GM23338 (cell line): ENCODE results near the gene SYNPO2. TPM values are rescaled to one million over a fixed set of nuclear protein-coding genes. Genes with fewer than 3 reads are reported as not detected.

ENCODE experiments used
- ATAC-seq: fragments of 200-7000 bp; cut with Tn5 transposase; 3 replicates; pipeline ENCODE4 v1.9.1; 2020
- DNase-seq: peaks from one replicate; pipeline ENCODE4 v3.0.0-alpha.2; 2015; ENCODE audit warnings: low spot score
- H2AFZ ChIP-seq: fragments of 200-600 bp; sonication (generic); 2 replicates; pipeline ENCODE4 v1.8.0; 2016; ENCODE audit warnings: antibody characterized with exemption, mild to moderate bottlenecking, moderate library complexity
- H3F3A ChIP-seq: fragments of 200-600 bp; sonication (generic); replicated peaks from 2 replicates; pipeline ENCODE4 v1.8.0; 2017; ENCODE audit warnings: antibody characterized with exemption, mixed run types, low read depth
- H3K27ac ChIP-seq: fragments of 200-600 bp; sonication (generic); 2 replicates; pipeline ENCODE4 v1.6.1; 2016; ENCODE audit warnings: low read depth
- H3K27me3 ChIP-seq: fragments of 200-600 bp; sonication (generic); 2 replicates; pipeline ENCODE4 v1.8.0; 2016; ENCODE audit warnings: mild to moderate bottlenecking, mixed run types, moderate library complexity; ENCODE audit not compliant: insufficient read depth
- H3K36me3 ChIP-seq: fragments of 200-600 bp; sonication (generic); 2 replicates; pipeline ENCODE4 v1.8.0; 2016; ENCODE audit warnings: mild to moderate bottlenecking; ENCODE audit not compliant: insufficient read depth
- H3K4me1 ChIP-seq: fragments of 200-600 bp; sonication (generic); 2 replicates; pipeline ENCODE4 v1.8.0; 2016; ENCODE audit warnings: mild to moderate bottlenecking, moderate library complexity; ENCODE audit not compliant: insufficient read depth
- H3K4me2 ChIP-seq: fragments of 200-600 bp; sonication (generic); 2 replicates; pipeline ENCODE4 v1.7.1; 2017; ENCODE audit warnings: mixed run types
- H3K4me3 ChIP-seq: fragments of 200-600 bp; sonication (generic); 2 replicates; pipeline ENCODE4 v1.6.1; 2016; ENCODE audit warnings: mixed run types
- H3K79me2 ChIP-seq: fragments of 200-600 bp; sonication (generic); replicated peaks from 2 replicates; pipeline ENCODE4 v1.8.0; 2017; ENCODE audit warnings: mild to moderate bottlenecking; ENCODE audit not compliant: insufficient read depth
- H3K9me2 ChIP-seq: fragments of 200-600 bp; sonication (generic); 2 replicates; pipeline ENCODE4 v1.8.0; 2017; ENCODE audit not compliant: insufficient read depth
- H4K20me1 ChIP-seq: fragments of 200-600 bp; sonication (generic); replicated peaks from 2 replicates; pipeline ENCODE4 v1.8.0; 2017; ENCODE audit warnings: mild to moderate bottlenecking; ENCODE audit not compliant: insufficient read depth
- H3K27ac Mint-ChIP-seq: 2 replicates; pipeline ENCODE4 v1.8.0; 2020; ENCODE audit warnings: inconsistent platforms, mild to moderate bottlenecking, moderate library complexity, mixed read lengths
- H3K27me3 Mint-ChIP-seq: 3 replicates; pipeline ENCODE4 v1.8.0; 2022; ENCODE audit warnings: low read depth, mild to moderate bottlenecking, moderate library complexity, mixed read lengths, inconsistent platforms; ENCODE audit not compliant: insufficient read depth, poor library complexity
- H3K36me3 Mint-ChIP-seq: 3 replicates; pipeline ENCODE4 v1.8.0; 2021; ENCODE audit warnings: low read depth, mild to moderate bottlenecking, inconsistent platforms, moderate library complexity, mixed read lengths
- H3K4me1 Mint-ChIP-seq: 3 replicates; pipeline ENCODE4 v1.8.0; 2020; ENCODE audit warnings: mild to moderate bottlenecking, inconsistent platforms, mixed read lengths
- H3K4me3 Mint-ChIP-seq: 3 replicates; pipeline ENCODE4 v1.8.0; 2021; ENCODE audit warnings: moderate library complexity, mild to moderate bottlenecking, inconsistent platforms, mixed read lengths
- H3K9me3 Mint-ChIP-seq: 3 replicates; pipeline ENCODE4 v1.8.0; 2020; ENCODE audit warnings: moderate library complexity, mild to moderate bottlenecking, inconsistent platforms, mixed read lengths
- CREB1 ChIP-seq: fragments of 250-450 bp; sonication (Bioruptor Pico); IDR thresholded peaks from 2 replicates; pipeline ENCODE4 v1.5.0; 2020; ENCODE audit warnings: low read depth, mild to moderate bottlenecking, moderate library complexity
- ETS1 ChIP-seq: IDR thresholded peaks from 2 replicates; pipeline ENCODE4 v1.6.1; 2016; ENCODE audit warnings: antibody characterized with exemption
- EZH2 ChIP-seq: fragments of 200-600 bp; sonication (generic); IDR thresholded peaks from one replicate; pipeline ENCODE4 v1.8.0; 2017; ENCODE audit warnings: antibody characterized with exemption, mild to moderate bottlenecking, low read depth; ENCODE audit not compliant: unreplicated experiment
- EZH2phosphoT487 ChIP-seq: fragments of 200-600 bp; sonication (generic); IDR thresholded peaks from one replicate; pipeline ENCODE4 v1.8.1; 2018; ENCODE audit warnings: antibody characterized with exemption; ENCODE audit not compliant: unreplicated experiment
- JUNB ChIP-seq: IDR thresholded peaks from one replicate; pipeline ENCODE4 v1.6.1; 2016; ENCODE audit warnings: antibody characterized with exemption; ENCODE audit not compliant: unreplicated experiment
- NANOG ChIP-seq: IDR thresholded peaks from 2 replicates; pipeline ENCODE4 v1.6.1; 2016; ENCODE audit warnings: antibody characterized with exemption, borderline replicate concordance
- POLR2AphosphoS5 ChIP-seq: IDR thresholded peaks from 2 replicates; pipeline ENCODE4 v1.6.1; 2016; ENCODE audit warnings: antibody characterized with exemption, low read depth
- REST ChIP-seq: IDR thresholded peaks from one replicate; pipeline ENCODE4 v1.6.1; 2018; ENCODE audit warnings: antibody characterized with exemption; ENCODE audit not compliant: unreplicated experiment
- STAT1 ChIP-seq: IDR thresholded peaks from one replicate; pipeline ENCODE4 v1.6.1; 2016; ENCODE audit warnings: antibody characterized with exemption; ENCODE audit not compliant: unreplicated experiment
- ZNF114 ChIP-seq: fragments of 250-450 bp; sonication (Bioruptor Pico); IDR thresholded peaks from 2 replicates; pipeline ENCODE4 v1.5.0; 2020; ENCODE audit warnings: mild to moderate bottlenecking, moderate library complexity
- ZNF331 ChIP-seq: fragments of 250-450 bp; sonication (Bioruptor Pico); IDR thresholded peaks from 2 replicates; pipeline ENCODE4 v1.5.0; 2020; ENCODE audit warnings: low read depth, mild to moderate bottlenecking, moderate library complexity
- ZNF462 ChIP-seq: fragments of 250-450 bp; sonication (Bioruptor Pico); IDR thresholded peaks from 2 replicates; pipeline ENCODE4 v1.5.0; 2020; ENCODE audit warnings: mild to moderate bottlenecking, moderate library complexity
- polyA plus RNA-seq: library from polyadenylated mRNA; unstranded; fragments of >200 nt; fragmentation: Nextera tagmentation; extraction: Ambion mirVana; gene quantifications from 2 replicates; pipeline ENCODE4 v1.2.1, GENCODE V29; 2016
- total RNA-seq: library from RNA; depleted of rRNA; stranded (reverse); fragments of >200 nt; shearing (Covaris generic); gene quantifications from 2 replicates; pipeline ENCODE4 v1.2.3, GENCODE V29; 2014
- TF ChIP-seq, protein P1 (sequence below), 2 experiments: fragments of 200-600 bp in 1 of 2; sonication (generic) in 1 of 2; conservative IDR thresholded peaks; 2 replicates each; pipeline versions ENCODE4 v1.5.1 to v1.6.1; 2016 to 2017; ENCODE audit warnings: antibody characterized with exemption in 2 of 2, low read depth in 2 of 2, mild to moderate bottlenecking in 2 of 2, moderate library complexity in 1 of 2

The SYNPO2 gene
- total and polyA plus RNA-seq, 2 experiments from 2014 or later: 2.1 to 3.4 TPM

- H3K27ac Mint-ChIP-seq: no peak overlapping the region
- Histone ChIP-seq H3F3A (no peaks in the 10 kb centered on the region), H4K20me1 (no peaks in the 10 kb centered on the region), H3K79me2 (no peaks in the 10 kb centered on the region), H3K4me3 (no peak overlapping the region), H2AFZ (no peak overlapping the region), H3K36me3 (no peaks in the 10 kb centered on the region), H3K4me2 (no peak overlapping the region), H3K4me1 (peaks cover 20% of the 10 kb centered on the region), H3K27ac (no peak overlapping the region), H3K9me2 (peaks cover 9% of the 10 kb centered on the region), H3K27me3 (no peaks in the 10 kb centered on the region)
- TF ChIP-seq, protein P1, sequence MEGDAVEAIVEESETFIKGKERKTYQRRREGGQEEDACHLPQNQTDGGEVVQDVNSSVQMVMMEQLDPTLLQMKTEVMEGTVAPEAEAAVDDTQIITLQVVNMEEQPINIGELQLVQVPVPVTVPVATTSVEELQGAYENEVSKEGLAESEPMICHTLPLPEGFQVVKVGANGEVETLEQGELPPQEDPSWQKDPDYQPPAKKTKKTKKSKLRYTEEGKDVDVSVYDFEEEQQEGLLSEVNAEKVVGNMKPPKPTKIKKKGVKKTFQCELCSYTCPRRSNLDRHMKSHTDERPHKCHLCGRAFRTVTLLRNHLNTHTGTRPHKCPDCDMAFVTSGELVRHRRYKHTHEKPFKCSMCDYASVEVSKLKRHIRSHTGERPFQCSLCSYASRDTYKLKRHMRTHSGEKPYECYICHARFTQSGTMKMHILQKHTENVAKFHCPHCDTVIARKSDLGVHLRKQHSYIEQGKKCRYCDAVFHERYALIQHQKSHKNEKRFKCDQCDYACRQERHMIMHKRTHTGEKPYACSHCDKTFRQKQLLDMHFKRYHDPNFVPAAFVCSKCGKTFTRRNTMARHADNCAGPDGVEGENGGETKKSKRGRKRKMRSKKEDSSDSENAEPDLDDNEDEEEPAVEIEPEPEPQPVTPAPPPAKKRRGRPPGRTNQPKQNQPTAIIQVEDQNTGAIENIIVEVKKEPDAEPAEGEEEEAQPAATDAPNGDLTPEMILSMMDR (conservative IDR thresholded peaks at IDR 0.05; ENCODE audit: low read depth in 2 of 2): no peak
- no peak for TF ChIP-seq EZH2
- TF ChIP-seq REST: no peak
- TF ChIP-seq JUNB: no peak
- TF ChIP-seq ZNF114 (CRISPR knock-in tag): no peak
- no peak for TF ChIP-seq ZNF331 (CRISPR knock-in tag)
- TF ChIP-seq EZH2phosphoT487: no peak
- no peak for TF ChIP-seq STAT1
- TF ChIP-seq CREB1 (CRISPR knock-in tag): no peak
- TF ChIP-seq NANOG: no peak
- no peak for TF ChIP-seq ZNF462 (CRISPR knock-in tag)
- no peak for TF ChIP-seq ETS1
- TF ChIP-seq POLR2AphosphoS5: no peak
- ATAC-seq (no peak), DNase-seq (no peak)
- peaks cover 18% of the 10 kb centered on the region for H3K4me1 Mint-ChIP-seq
- no peaks in the 10 kb centered on the region; the same call in 2 of the 3 replicates for H3K9me3 Mint-ChIP-seq
- no peaks in the 10 kb centered on the region for H3K27me3 Mint-ChIP-seq
- H3K36me3 Mint-ChIP-seq: no peaks in the 10 kb centered on the region
- no peak overlapping the region for H3K4me3 Mint-ChIP-seq
Measured at GRCh38 chr4:118994030-118994429, 105.4 kb downstream of the SYNPO2 start.
